GM12801 (cell line): ENCODE results near the gene CHST7.

ENCODE experiments used
- CTCF ChIP-seq: IDR thresholded peaks from one replicate; pipeline ENCODE4 v1.5.1; 2011; ENCODE audit warnings: control low read depth; ENCODE audit not compliant: insufficient read length; ENCODE audit errors: extremely low read depth

The CHST7 gene

GRCh38 chrX:46647251-46647650, 73.7 kb downstream of the CHST7 start:
- no peak for TF ChIP-seq CTCF
